Measurements from ENCODE around the gene AKAP8.
A peak's percentile ranks its signal among the peaks of the same experiment; 100 is the strongest.
"Not testable (repeated sequence)": the region's sequence is repeated elsewhere in the genome, so short reads cannot be mapped to it uniquely, and the experiment has no call there.

The AKAP8 gene

GRCh38 chr19:15403151-15403531, 23.6 kb upstream of the AKAP8 start:
- DNase-seq, result no peak

GRCh38 chr19:15402411-15403150, 23.0 kb upstream of the AKAP8 start:
- DNase-seq, result no peak

DNA sequence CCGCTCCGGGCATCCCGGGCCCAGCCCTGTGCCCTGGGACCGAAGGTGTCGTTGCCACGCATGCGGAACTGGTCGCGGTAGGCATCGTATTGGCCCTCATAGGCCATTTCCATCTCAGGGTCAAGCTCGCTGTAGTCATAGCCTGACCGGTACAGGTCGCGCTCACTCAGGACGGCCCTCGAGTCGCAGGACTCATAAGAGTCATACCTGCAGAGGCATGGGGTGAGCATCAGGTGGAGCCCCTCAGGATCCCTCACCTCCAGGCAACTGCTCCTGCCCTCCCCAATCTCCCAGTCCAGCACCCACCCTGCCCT, 21.8 kb upstream of the AKAP8 start:
- no peak for DNase-seq

- DNase-seq, result no peak
Observed at GRCh38 chr19:15400521-15401396, 21.2 kb upstream of the AKAP8 start.

DNA sequence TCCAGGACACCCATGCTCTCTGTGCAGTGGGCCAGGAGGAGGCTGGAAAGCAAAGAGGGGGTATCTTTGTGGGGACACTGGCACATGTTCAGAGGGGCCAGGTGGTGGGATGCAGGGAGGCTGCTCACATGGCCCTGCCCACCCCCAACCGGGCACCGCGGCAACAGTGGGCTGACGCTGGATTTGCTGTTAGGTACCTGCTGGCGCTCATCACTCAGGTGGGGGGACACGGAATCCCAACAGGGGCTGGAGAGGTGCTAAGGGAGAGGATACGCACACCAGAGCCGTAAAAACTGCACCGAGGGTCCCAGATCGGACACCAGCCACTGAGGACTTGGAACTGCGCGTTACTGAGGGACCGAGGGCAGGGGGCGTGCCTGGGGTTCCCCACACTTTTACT, 20.0 kb upstream of the AKAP8 start:
- no peak for DNase-seq

GRCh38 chr19:15399234-15399515, 19.6 kb upstream of the AKAP8 start:
- no peak for DNase-seq

DNA sequence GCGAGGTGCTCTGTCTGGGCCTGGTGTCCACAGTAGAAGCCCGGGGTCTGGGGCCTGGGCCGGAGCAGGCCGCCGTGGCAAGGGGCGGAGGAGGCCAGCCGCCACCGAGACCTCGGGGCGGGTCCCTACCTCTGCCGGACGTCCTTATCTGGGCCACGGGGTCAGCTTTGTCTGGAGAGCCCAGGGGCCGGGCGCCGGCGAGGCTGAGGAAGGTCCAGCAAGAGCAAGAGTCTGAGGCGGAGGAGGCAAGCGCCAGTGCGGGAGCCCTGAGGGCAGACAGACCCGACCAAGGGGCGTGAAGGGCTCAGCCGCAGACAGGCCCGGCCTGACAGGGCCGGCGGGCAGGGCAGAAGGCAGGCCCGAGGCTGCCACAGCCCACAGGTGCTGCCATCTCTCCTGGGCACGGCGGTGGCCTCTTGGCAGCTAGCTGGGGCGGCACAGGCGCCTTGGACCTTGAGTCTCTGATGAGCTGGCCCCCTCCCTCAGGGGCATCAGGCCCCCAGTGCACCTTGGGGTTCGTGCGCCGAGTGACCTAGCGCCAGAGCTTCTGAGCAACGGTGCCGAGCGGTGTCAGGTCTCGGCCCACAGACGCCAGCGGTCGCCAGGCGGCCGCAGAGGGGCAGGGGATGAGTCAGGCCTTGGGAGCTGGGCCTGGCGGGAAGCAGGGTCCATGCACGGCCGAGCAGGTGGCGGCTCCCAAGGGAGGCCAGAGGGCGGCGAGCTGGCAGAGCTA, 19.1 kb upstream of the AKAP8 start:
- DNase-seq, result no peak

GRCh38 chr19:15397782-15398181, 18.2 kb upstream of the AKAP8 start:
- no peak for DNase-seq

- no peak for DNase-seq
Observed at GRCh38 chr19:15397236-15397635, 17.6 kb upstream of the AKAP8 start.

- DNase-seq, result no peak
Observed at GRCh38 chr19:15396436-15396835, 16.8 kb upstream of the AKAP8 start.

DNA sequence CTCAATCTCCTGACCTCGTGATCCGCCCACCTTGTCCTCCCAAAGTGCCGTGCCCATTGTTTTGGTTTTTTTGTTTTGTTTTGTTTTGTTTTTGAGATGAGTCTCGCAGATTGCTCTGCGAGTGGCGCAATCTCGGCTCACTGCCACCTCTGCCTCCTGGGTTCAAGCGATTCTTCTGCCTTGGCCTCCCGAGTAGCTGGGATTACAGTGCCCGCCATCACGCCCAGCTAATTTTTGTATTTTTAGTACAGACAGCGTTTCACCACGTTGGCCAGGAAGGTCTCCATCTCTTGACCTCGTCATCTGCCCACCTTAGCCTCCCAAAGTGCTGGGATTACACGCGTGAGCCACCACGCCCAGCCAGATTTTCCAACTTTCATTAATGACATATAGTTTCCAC, 15.7 kb upstream of the AKAP8 start:
- DNase-seq, result not testable (repeated sequence)

DNA sequence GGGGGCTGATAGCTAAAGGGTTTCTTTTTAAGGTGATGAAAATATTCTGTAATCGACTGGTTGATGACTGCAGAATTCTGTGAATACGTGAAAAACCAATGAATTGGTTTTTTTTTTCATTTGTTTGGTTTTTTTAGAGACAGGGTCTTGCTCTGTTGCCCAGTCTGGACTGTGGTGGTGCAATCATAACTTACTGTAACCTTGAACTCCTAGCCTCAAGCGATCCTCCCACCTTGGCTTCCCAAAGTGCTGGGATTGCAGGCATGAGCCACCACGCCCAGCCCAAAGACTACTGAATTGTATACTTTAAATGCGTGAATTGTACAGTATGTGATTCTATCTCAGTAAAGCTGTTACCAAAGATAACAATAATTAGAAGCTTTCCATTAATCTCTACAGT, 14.8 kb upstream of the AKAP8 start:
- no peak for DNase-seq

DNA sequence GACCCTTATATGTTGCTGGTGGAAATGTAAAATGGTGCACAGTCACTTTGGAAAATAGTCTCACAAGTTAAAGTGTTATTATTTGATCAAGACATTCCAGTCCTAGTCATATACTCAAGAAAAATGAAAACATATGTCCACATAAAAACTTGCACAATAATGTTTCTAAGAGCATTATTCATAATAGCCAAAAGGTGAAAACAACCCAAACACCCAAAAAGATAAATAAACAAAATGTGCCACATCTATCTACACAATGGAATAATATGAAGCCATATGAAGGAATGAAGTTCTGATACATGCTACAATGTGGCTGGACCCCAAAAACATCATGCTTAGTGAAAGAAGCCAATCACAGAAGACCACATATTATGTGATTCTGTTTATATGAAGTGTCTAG, 14.4 kb upstream of the AKAP8 start:
- no peak for DNase-seq

DNA sequence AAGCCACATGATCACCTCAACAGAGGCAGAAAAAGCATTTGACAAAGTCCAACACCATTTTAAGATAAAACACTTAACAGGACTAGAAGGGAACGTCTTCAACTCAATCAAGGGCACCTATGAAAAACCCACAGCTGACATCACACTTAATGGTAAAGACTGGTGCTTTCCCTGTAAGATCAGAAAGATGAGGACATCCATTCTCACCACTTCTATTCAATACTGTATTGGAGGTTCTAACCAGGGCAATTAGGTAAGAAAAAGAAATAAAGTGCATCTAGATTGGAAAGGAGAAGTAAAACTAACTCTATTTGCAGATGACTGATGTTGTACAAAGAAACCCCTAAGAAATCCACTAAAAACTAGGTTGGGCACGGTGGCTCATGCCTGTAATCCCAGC, 11.2 kb upstream of the AKAP8 start:
- DNase-seq, result no peak

DNA sequence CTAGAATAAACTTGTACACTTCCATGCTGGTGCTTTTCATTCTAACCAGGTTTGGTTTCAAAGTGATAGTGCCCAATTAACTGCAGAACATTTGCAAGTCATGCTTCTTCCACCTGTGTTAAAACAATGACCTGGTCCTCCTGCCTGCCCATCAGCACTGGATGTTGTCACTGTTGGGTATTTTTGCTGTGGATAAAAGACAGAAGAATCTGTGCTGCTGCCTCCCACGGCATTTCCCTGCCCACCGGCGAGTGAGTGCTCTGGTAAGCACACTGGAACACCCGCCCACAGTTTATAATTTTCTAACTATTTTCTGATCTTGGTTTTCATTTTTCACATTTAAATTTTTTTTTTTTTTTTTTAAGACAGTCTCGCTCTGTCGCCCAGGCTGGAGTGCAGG, 2.3 kb upstream of the AKAP8 start:
- no peak for DNase-seq

GRCh38 chr19:15381429-15381828, 1.8 kb upstream of the AKAP8 start:
- DNase-seq, result no peak

GRCh38 chr19:15379999-15380647, 536 bp upstream of the AKAP8 start:
- DNase-seq, result no peak

GRCh38 chr19:15378534-15379082, 979 bp downstream of the AKAP8 start:
- DNase-seq, result peak; percentile 54

GRCh38 chr19:15374796-15375440, 4.7 kb downstream of the AKAP8 start:
- no peak for DNase-seq

GRCh38 chr19:15374105-15374651, 5.4 kb downstream of the AKAP8 start:
- no peak for DNase-seq

- DNase-seq, result no peak
Observed at GRCh38 chr19:15373644-15374043, 5.9 kb downstream of the AKAP8 start.

DNA sequence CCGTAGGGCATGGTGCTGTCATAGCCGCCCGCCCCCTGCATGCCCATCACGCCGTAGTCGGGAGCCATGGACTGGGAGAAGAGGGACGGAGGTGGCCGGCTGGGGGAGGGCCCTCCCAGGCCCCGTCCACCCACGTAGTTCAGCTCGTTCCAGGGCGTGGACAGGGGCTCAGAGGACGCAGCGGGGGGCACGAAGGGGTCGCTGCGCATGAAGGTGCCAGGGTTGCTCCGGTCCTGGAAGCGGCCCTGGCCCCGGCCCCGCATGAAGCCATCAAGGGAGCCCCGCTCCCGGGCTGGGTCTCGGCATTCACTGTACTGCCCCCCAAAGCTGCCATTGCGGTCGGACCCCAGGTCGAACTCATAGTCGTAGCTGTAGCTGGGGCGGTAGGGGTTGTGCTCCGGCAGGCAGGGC, 6.7 kb downstream of the AKAP8 start:
- DNase-seq, result no peak

Data from stimulated activated CD4-positive, alpha-beta T cell treated with anti-CD3 and anti-CD28 coated beads, Interleukin-12 subunit alpha, Interleukin-12 subunit beta, amount 100 ng/mL, for 4 hours (primary cell).